Mesendoderm (in vitro differentiated cells): ENCODE measurements around the gene MLLT6.
A peak's percentile ranks its signal among the peaks of the same experiment; 100 is the strongest.

Source experiments
- DNase-seq: peaks from one replicate; pipeline ENCODE4 v3.0.0; 2013
- H2AK5ac ChIP-seq: 2 replicates; pipeline ENCODE4 v1.6.1; 2013; ENCODE audit warnings: low read length, inconsistent platforms
- H2BK120ac ChIP-seq: 2 replicates; pipeline ENCODE4 v1.6.1; 2013; ENCODE audit warnings: low read depth, mild to moderate bottlenecking, low read length, moderate library complexity, mixed read lengths
- H2BK15ac ChIP-seq: replicated peaks from 2 replicates; pipeline ENCODE4 v1.6.1; 2013; ENCODE audit warnings: low read depth, mild to moderate bottlenecking, moderate library complexity
- H2BK5ac ChIP-seq: 2 replicates; pipeline ENCODE4 v1.6.1; 2013; ENCODE audit warnings: low read length, inconsistent platforms
- H3K18ac ChIP-seq: 2 replicates; pipeline ENCODE4 v1.6.1; 2013; ENCODE audit warnings: mild to moderate bottlenecking, low read length, mixed read lengths
- H3K23ac ChIP-seq: one replicate; pipeline ENCODE4 v1.6.1; 2013; ENCODE audit warnings: low read length
- H3K27ac ChIP-seq: 2 replicates; pipeline ENCODE4 v1.5.1; 2013; ENCODE audit warnings: low read depth, mild to moderate bottlenecking, inconsistent platforms, low read length, moderate library complexity
- H3K27me3 ChIP-seq: 2 replicates; pipeline ENCODE4 v1.6.1; 2013; ENCODE audit warnings: low read length, control low read depth, mild to moderate bottlenecking, inconsistent platforms; ENCODE audit not compliant: insufficient read depth, poor library complexity
- H3K36me3 ChIP-seq: 2 replicates; pipeline ENCODE4 v1.6.1; 2013; ENCODE audit warnings: low read length, inconsistent platforms; ENCODE audit not compliant: control insufficient read depth, insufficient read depth
- H3K4ac ChIP-seq: one replicate; pipeline ENCODE4 v1.6.1; 2013; ENCODE audit warnings: low read depth, mild to moderate bottlenecking, low read length, moderate library complexity
- H3K4me1 ChIP-seq: 2 replicates; pipeline ENCODE4 v1.6.1; 2013; ENCODE audit warnings: low read depth, low read length, inconsistent platforms; ENCODE audit not compliant: control insufficient read depth
- H3K4me2 ChIP-seq: 2 replicates; pipeline ENCODE4 v1.6.1; 2013; ENCODE audit warnings: low read length
- H3K4me3 ChIP-seq: 2 replicates; pipeline ENCODE4 v1.5.1; 2013; ENCODE audit warnings: mild to moderate bottlenecking, low read length
- H3K56ac ChIP-seq: one replicate; pipeline ENCODE4 v1.6.1; 2013; ENCODE audit warnings: low read length
- H3K79me1 ChIP-seq: 2 replicates; pipeline ENCODE4 v1.6.1; 2013; ENCODE audit warnings: low read length, inconsistent platforms
- H3K79me2 ChIP-seq: 2 replicates; pipeline ENCODE4 v1.6.1; 2013; ENCODE audit warnings: mild to moderate bottlenecking, low read length; ENCODE audit not compliant: control insufficient read depth, insufficient read depth
- H3K9ac ChIP-seq: 2 replicates; pipeline ENCODE4 v1.6.1; 2013; ENCODE audit warnings: low read length, inconsistent platforms
- H4K5ac ChIP-seq: one replicate; pipeline ENCODE4 v1.6.1; 2013; ENCODE audit warnings: low read length
- H4K8ac ChIP-seq: one replicate; pipeline ENCODE4 v1.6.1; 2013; ENCODE audit warnings: low read depth, mild to moderate bottlenecking, control low read depth, low read length, moderate library complexity
- WGBS: extraction: QIAGEN DNeasy Blood & Tissue Kit; methylation state at CpG from one replicate; pipeline ENCODE4 v1.1.7; 2013; ENCODE audit warnings: low lambda C conversion rate, missing lambda C conversion rate; ENCODE audit not compliant: insufficient coverage; ENCODE audit errors: extremely low coverage; 5-methylcytosine and 5-hydroxymethylcytosine counted together

Gene MLLT6

DNA sequence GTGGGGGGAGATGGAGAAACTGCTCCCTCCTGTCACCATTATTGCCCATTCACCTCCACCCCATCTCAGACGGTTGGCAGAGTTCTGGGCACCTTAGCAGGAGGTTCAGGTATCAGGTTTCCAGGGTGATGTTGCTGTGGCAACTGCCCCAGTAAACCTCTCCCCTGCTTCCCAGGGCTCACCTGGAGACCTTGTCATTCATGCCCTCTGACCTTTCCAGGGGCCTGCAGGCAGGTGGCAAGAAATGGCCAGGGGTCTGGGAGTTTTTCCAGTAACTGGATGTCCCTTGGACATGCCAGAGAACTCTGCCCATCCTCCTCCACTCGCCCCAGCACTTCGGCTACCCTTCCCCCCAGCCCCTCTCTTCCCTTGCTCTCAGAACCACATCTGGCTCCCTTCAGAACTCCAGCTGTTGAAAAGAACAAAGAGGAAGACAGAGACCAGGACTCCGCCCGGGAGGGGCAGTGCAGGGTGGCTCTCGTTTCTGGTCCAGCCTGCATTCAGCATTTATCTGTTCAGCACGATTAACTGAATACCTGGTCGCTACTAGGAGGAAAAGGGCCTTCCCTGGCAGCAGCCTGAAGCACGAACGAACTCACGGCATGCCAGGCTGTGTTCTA, 8.5 kb downstream of the MLLT6 start:
- Histone ChIP-seq H3K79me1 (no peaks in the 10 kb centered on the region), H4K5ac (no peak overlapping the region), H3K18ac (no peak overlapping the region), H3K27ac (no peak overlapping the region), H3K27me3 (no peaks in the 10 kb centered on the region), H3K4me1 (no peaks in the 10 kb centered on the region), H4K8ac (no peak overlapping the region), H3K9ac (no peak overlapping the region), H3K56ac (no peak overlapping the region), H3K36me3 (no peaks in the 10 kb centered on the region), H3K23ac (no peak overlapping the region), H2BK120ac (no peak overlapping the region), H2AK5ac (no peak overlapping the region), H2BK15ac (no peak overlapping the region), H3K4me2 (no peak overlapping the region), H3K79me2 (no peaks in the 10 kb centered on the region), H2BK5ac (no peak overlapping the region), H3K4ac (no peak overlapping the region), H3K4me3 (no peak overlapping the region)
- no CpG with 5 or more reads among the region's 11 CpGs for WGBS
- DNase-seq, result no peak

DNA sequence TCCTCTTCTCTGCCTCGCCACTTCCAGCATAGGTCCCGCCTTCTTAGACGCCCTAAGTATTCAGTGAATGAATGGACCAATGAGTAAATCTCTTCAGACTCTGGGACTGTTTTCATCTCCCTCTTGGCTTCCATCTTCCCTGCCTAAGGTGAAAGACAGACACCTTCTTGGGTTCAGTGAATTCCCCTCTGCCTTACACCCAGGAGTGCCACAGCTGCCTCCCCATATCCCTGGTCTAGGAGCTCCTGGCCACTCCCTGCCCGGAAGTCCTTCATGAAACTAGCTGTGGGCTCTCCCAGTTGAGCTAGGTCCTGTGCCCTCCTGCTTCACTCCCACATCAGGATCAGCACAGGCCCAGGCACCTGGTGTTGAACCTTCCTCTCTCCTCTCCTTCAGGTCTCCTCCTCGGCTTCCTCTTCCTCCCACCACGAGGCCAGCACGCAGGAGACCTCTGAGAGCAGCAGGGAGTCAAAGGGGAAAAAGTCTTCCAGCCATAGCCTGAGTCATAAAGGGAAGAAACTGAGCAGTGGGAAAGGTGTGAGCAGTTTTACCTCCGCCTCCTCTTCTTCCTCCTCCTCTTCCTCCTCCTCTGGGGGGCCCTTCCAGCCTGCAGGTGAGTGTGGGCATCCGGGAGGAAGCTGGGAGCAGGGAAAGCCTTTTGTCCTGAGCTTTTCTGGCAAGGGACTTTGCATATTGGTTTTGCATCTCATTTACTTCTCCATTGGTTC, 10.3 kb downstream of the MLLT6 start:
- Histone ChIP-seq H3K36me3 (no peaks in the 10 kb centered on the region), H2BK120ac (no peak overlapping the region), H2AK5ac (no peak overlapping the region), H3K4ac (no peak overlapping the region), H3K79me2 (no peaks in the 10 kb centered on the region), H3K18ac (no peak overlapping the region), H3K4me2 (no peak overlapping the region), H2BK15ac (no peak overlapping the region), H2BK5ac (no peak overlapping the region), H3K56ac (peak overlapping the region; percentile 34), H3K27me3 (no peaks in the 10 kb centered on the region), H4K8ac (no peak overlapping the region), H4K5ac (no peak overlapping the region), H3K79me1 (no peaks in the 10 kb centered on the region), H3K27ac (no peak overlapping the region), H3K9ac (peak overlapping the region; percentile 16), H3K4me3 (no peak overlapping the region), H3K4me1 (peaks cover 3% of the 10 kb centered on the region), H3K23ac (no peak overlapping the region)
- DNase-seq, result no peak
- no CpG with 5 or more reads among the region's 9 CpGs for WGBS

DNA sequence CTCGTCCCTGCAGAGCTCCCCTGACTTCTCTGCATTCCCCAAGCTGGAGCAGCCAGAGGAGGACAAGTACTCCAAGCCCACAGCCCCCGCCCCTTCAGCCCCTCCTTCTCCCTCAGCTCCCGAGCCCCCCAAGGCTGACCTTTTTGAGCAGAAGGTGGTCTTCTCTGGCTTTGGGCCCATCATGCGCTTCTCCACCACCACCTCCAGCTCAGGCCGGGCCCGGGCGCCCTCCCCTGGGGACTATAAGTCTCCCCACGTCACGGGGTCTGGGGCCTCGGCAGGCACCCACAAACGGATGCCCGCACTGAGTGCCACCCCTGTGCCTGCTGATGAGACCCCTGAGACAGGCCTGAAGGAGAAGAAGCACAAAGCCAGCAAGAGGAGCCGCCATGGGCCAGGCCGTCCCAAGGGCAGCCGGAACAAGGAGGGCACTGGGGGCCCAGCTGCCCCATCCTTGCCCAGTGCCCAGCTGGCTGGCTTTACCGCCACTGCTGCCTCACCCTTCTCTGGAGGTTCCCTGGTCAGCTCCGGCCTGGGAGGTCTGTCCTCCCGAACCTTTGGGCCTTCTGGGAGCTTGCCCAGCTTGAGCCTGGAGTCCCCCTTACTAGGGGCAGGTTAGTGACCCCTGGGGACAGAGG, 11.4 kb downstream of the MLLT6 start:
- Histone ChIP-seq H3K56ac (no peak overlapping the region), H3K4me2 (no peak overlapping the region), H4K8ac (no peak overlapping the region), H3K23ac (no peak overlapping the region), H3K4me1 (peaks cover 3% of the 10 kb centered on the region), H2BK120ac (no peak overlapping the region), H3K79me2 (no peaks in the 10 kb centered on the region), H4K5ac (no peak overlapping the region), H3K27me3 (no peaks in the 10 kb centered on the region), H3K4ac (no peak overlapping the region), H3K79me1 (no peaks in the 10 kb centered on the region), H2AK5ac (no peak overlapping the region), H3K4me3 (no peak overlapping the region), H3K36me3 (no peaks in the 10 kb centered on the region), H3K18ac (no peak overlapping the region), H3K27ac (no peak overlapping the region), H3K9ac (no peak overlapping the region), H2BK5ac (no peak overlapping the region), H2BK15ac (no peak overlapping the region)
- no peak for DNase-seq
- no CpG with 5 or more reads among the region's 18 CpGs for WGBS

DNA sequence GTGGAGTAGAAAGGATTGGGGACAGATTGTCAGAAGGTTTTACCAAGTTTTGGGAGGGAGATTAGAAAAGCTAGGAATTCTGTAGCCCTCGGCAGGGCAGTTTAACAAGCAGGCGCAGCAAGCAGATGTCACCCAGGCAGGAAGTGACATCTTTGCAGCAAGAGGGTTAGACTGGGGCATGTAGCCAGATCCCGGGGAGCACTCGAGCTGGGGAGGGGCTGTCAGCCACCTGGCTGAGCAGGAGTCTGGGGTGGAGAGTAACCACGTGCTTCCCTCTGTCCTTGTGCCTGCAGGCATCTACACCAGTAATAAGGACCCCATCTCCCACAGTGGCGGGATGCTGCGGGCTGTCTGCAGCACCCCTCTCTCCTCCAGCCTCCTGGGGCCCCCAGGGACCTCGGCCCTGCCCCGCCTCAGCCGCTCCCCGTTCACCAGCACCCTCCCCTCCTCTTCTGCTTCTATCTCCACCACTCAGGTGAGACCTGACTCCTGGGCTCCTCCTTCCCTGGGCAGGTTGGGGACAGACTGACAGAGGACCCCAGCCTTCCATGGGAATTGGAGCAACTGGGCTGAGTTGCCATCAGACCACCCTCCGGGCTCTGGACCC, 12.2 kb downstream of the MLLT6 start:
- H3K23ac ChIP-seq, result no peak overlapping the region
- no peak overlapping the region for H2BK15ac ChIP-seq
- H3K4me1 ChIP-seq, result peaks cover 3% of the 10 kb centered on the region
- H3K79me2 ChIP-seq, result no peaks in the 10 kb centered on the region
- H3K18ac ChIP-seq, result no peak overlapping the region
- H3K27ac ChIP-seq, result no peak overlapping the region
- no peak overlapping the region for H2BK120ac ChIP-seq
- H3K27me3 ChIP-seq, result no peaks in the 10 kb centered on the region
- no peak overlapping the region for H4K5ac ChIP-seq
- WGBS, result no CpG with 5 or more reads among the region's 12 CpGs
- no peaks in the 10 kb centered on the region for H3K79me1 ChIP-seq
- H2AK5ac ChIP-seq, result no peak overlapping the region
- H3K9ac ChIP-seq, result no peak overlapping the region
- H2BK5ac ChIP-seq, result no peak overlapping the region
- H3K36me3 ChIP-seq, result no peaks in the 10 kb centered on the region
- no peak overlapping the region for H4K8ac ChIP-seq
- DNase-seq, result no peak
- H3K56ac ChIP-seq, result no peak overlapping the region
- H3K4me2 ChIP-seq, result no peak overlapping the region
- no peak overlapping the region for H3K4me3 ChIP-seq
- no peak overlapping the region for H3K4ac ChIP-seq

DNA sequence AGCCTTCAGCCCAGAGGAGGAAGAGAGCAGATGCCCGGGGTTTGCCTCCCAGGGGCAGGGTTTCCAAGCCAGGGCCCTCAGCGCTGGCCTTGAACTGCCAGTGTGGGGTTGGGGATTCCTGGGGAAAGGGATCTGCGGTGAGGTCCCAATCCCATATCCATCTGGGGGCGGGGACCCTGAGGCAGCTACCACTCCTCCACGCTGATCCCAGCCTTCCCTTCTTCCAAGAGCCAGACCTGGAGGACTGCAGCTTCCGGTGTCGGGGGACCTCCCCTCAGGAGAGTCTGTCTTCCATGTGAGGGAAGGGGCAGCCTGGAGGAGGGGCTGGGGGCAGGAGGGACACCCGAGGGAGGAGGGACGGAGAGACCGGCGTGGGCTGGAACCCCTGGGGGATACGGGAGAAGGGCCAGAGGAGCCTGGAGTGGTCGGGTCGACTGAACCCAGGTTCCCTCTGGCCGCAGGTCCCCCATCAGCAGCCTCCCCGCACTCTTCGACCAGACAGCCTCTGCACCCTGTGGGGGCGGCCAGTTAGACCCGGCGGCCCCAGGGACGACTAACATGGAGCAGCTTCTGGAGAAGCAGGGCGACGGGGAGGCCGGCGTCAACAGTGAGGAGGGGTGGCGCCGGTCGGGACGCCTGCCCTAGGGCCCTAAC, 14.3 kb downstream of the MLLT6 start:
- peak; percentile 91 for DNase-seq
- H2BK15ac ChIP-seq, result no peak overlapping the region
- H3K9ac ChIP-seq, result peak overlapping the region; percentile 78
- no CpG with 5 or more reads among the region's 29 CpGs for WGBS
- H3K4ac ChIP-seq, result peak overlapping the region; percentile 65
- peak overlapping the region; percentile 26 for H3K4me3 ChIP-seq
- H3K4me2 ChIP-seq, result peak overlapping the region; percentile 94
- H2AK5ac ChIP-seq, result no peak overlapping the region
- H3K36me3 ChIP-seq, result no peaks in the 10 kb centered on the region
- no peak overlapping the region for H4K8ac ChIP-seq
- peak overlapping the region; percentile 15 for H3K23ac ChIP-seq
- H3K79me1 ChIP-seq, result no peaks in the 10 kb centered on the region
- no peak overlapping the region for H2BK120ac ChIP-seq
- no peak overlapping the region for H4K5ac ChIP-seq
- no peak overlapping the region for H2BK5ac ChIP-seq
- peak overlapping the region; percentile 74 for H3K27ac ChIP-seq
- H3K56ac ChIP-seq, result peak overlapping the region; percentile 80
- H3K4me1 ChIP-seq, result peaks cover 3% of the 10 kb centered on the region
- H3K79me2 ChIP-seq, result no peaks in the 10 kb centered on the region
- no peaks in the 10 kb centered on the region for H3K27me3 ChIP-seq
- H3K18ac ChIP-seq, result peak overlapping the region; percentile 24
